Pancreas (tissue), 10 donors: ENCODE data around the gene GSTK1. TPM values are rescaled to one million over a fixed set of nuclear protein-coding genes. Genes with fewer than 3 reads are reported as not detected.

ENCODE experiments used
- ATAC-seq, 4 donors: fragments of 200-7000 bp; cut with Tn5 transposase; one replicate each; pipeline versions ENCODE4 v1.8.0 to v1.9.1; 2020; ENCODE audit warnings: mild to moderate bottlenecking in 4 of 4, moderate library complexity in 4 of 4
- DNase-seq, 6 donors: peaks; one replicate each; pipeline ENCODE4 v3.0.0-alpha.2; 2020
- FAIRE-seq: peaks from 2 replicates; lab custom pipeline; 2012; peaks lifted over from hg19 to GRCh38; lab: Jason Lieb, UNC
- H3K27ac ChIP-seq, 4 donors: fragments of 200-600 bp; sonication (generic); 1 replicate in 3 of 4; 2 replicates in 1 of 4; pipeline versions ENCODE4 v1.5.0 to v1.8.0; 2020
- H3K27me3 ChIP-seq, 4 donors: fragments of 200-600 bp; one replicate each; pipeline ENCODE4 v1.8.0; 2021
- H3K36me3 ChIP-seq, 3 donors: fragments of 200-600 bp; sonication (generic) in 1 of 3; one replicate each; pipeline versions ENCODE4 v1.5.0 to v1.8.0; 2020 to 2021
- H3K4me1 ChIP-seq, 3 donors: fragments of 200-600 bp; one replicate each; pipeline ENCODE4 v1.8.0; 2021
- H3K4me3 ChIP-seq, 4 donors: fragments of 200-600 bp; sonication (generic) in 2 of 4; one replicate each; pipeline versions ENCODE4 v1.5.0 to v1.8.0; 2020 to 2021
- H3K9me3 ChIP-seq, 4 donors: fragments of 200-600 bp; one replicate each; pipeline ENCODE4 v1.8.0; 2021
- WGBS, 2 donors: extraction: QIAGEN DNeasy Blood & Tissue Kit; methylation state at CpG; one replicate each; pipeline ENCODE4 v1.1.7; 2013; 5-methylcytosine and 5-hydroxymethylcytosine counted together
- intact Hi-C, 3 donors: fragments of 100-400 bp; cut with DNase I; formaldehyde crosslinking; loops; one replicate each; pipeline versions ENCODE4 v1.11.1 to v1.14.2; 2022
- polyA plus RNA-seq, 2 donors: library from polyadenylated mRNA; stranded (reverse); fragments of 200-250 nt; gene quantifications; one replicate each; pipeline ENCODE4 v1.2.3, GENCODE V29; 2013
- total RNA-seq, 6 donors: library from RNA; stranded (reverse); fragmentation: NEBNext Ultra II Directional in 4 of 6; extraction: Animal tissue kit (Norgen Biotek cat#: 25700) in 4 of 6; gene quantifications; one replicate each; pipeline versions ENCODE4 v1.2.1 to v1.2.4, GENCODE V29; 2021 to 2023
- TF ChIP-seq, protein P1 (sequence below), 4 donors: fragments of 200-600 bp; sonication (generic) in 3 of 4; IDR thresholded peaks; one replicate each; pipeline versions ENCODE4 v1.5.0 to v1.8.0; 2021; ENCODE audit warnings: antibody characterized with exemption in 4 of 4
- donor health status: healthy with polysubstance abuse.
- donor health status: DM: no; HTN: no; CAD: no; lungs with moderate emphysema.
- donor health status: DM: no; HTN: no; CAD: no.
- donor health status: control.
- donor health status: control.
- donor health status: Bipolar disorder and iron deficiency.
- donor health status: DM: yes; HTN: yes; CAD: no.
- donor health status: DM: no; HTN: no; CAD: no.
- donor health status: DM: no; HTN: no; CAD: no.
- donor health status: DM: yes; HTN: yes; CAD: no.

GSTK1 gene
- total and polyA plus RNA-seq, 8 donors: 47.7 to 164 (median 67.4) TPM

- intact Hi-C loops: no loop called here
- FAIRE-seq (no peak), DNase-seq (no peak), ATAC-seq (no peak)
- TF ChIP-seq, protein P1, sequence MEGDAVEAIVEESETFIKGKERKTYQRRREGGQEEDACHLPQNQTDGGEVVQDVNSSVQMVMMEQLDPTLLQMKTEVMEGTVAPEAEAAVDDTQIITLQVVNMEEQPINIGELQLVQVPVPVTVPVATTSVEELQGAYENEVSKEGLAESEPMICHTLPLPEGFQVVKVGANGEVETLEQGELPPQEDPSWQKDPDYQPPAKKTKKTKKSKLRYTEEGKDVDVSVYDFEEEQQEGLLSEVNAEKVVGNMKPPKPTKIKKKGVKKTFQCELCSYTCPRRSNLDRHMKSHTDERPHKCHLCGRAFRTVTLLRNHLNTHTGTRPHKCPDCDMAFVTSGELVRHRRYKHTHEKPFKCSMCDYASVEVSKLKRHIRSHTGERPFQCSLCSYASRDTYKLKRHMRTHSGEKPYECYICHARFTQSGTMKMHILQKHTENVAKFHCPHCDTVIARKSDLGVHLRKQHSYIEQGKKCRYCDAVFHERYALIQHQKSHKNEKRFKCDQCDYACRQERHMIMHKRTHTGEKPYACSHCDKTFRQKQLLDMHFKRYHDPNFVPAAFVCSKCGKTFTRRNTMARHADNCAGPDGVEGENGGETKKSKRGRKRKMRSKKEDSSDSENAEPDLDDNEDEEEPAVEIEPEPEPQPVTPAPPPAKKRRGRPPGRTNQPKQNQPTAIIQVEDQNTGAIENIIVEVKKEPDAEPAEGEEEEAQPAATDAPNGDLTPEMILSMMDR (IDR thresholded peaks at IDR 0.05): no peak
- Histone ChIP-seq H3K27me3 (no peaks in the 10 kb centered on the region), H3K9me3 (no peaks in the 10 kb centered on the region), H3K36me3 (peaks cover 3 to 65% (median 36%) of the 10 kb centered on the region in 3 donors), H3K4me3 (no peak overlapping the region), H3K27ac (no peak overlapping the region), H3K4me1 (peaks cover 0 to 7% (median 0%) of the 10 kb centered on the region in 3 donors)
- 62 to 63% methylated on average over 2 of the region's 2 CpGs for WGBS, 2 donors
Observed at GRCh38 chr7:143296686-143297085, 33.4 kb downstream of the GSTK1 start.

- Histone ChIP-seq H3K4me1 (peaks cover 0 to 7% (median 0%) of the 10 kb centered on the region in 3 donors), H3K36me3 (peaks cover 2 to 63% (median 19%) of the 10 kb centered on the region in 3 donors), H3K27me3 (no peaks in the 10 kb centered on the region), H3K27ac (no peak overlapping the region), H3K4me3 (no peak overlapping the region), H3K9me3 (no peaks in the 10 kb centered on the region)
- FAIRE-seq (no peak), ATAC-seq (no peak), DNase-seq (no peak)
- intact Hi-C loops: no loop called here
- 83 to 91% methylated on average over 2 of the region's 2 CpGs for WGBS, 2 donors
- TF ChIP-seq, protein P1 (IDR thresholded peaks at IDR 0.05): no peak
Observed at GRCh38 chr7:143299346-143299745, 36.1 kb downstream of the GSTK1 start.

- Histone ChIP-seq H3K9me3 (no peaks in the 10 kb centered on the region), H3K27me3 (no peaks in the 10 kb centered on the region), H3K4me3 (no peak overlapping the region), H3K4me1 (peaks cover 0 to 7% (median 0%) of the 10 kb centered on the region in 3 donors), H3K36me3 (peaks cover 0 to 63% (median 19%) of the 10 kb centered on the region in 3 donors), H3K27ac (no peak overlapping the region)
- FAIRE-seq (no peak), DNase-seq (peak in 3 of 6 donors; percentile 33 to 55 (median 53)), ATAC-seq (peak in 3 of 4 donors; percentile 83 to 90 (median 86))
- WGBS, 2 donors: 58 to 59% methylated on average over 8 of the region's 8 CpGs
- TF ChIP-seq, protein P1 (IDR thresholded peaks at IDR 0.05): peak; percentile 18 to 54 (median 49)
- intact Hi-C loops: loop anchor here in 2 of 3 donors (10.0 kb wide), 1 partner anchor 55 kb away; no protein-coding TSS in a partner anchor
Observed at GRCh38 chr7:143299840-143300239, 36.6 kb downstream of the GSTK1 start.

- WGBS, 2 donors: 75 to 79% methylated on average over 8 of the region's 8 CpGs
- Histone ChIP-seq H3K4me1 (peaks cover 0 to 1% (median 0%) of the 10 kb centered on the region in 3 donors), H3K27ac (no peak overlapping the region), H3K9me3 (no peaks in the 10 kb centered on the region), H3K27me3 (no peaks in the 10 kb centered on the region), H3K36me3 (peaks cover 0 to 51% (median 20%) of the 10 kb centered on the region in 3 donors), H3K4me3 (no peak overlapping the region)
- intact Hi-C loops: loop anchor here in 2 of 3 donors (10.0 kb wide), 1 partner anchor 56 kb away; no protein-coding TSS in a partner anchor
- no peak for DNase-seq
- TF ChIP-seq, protein P1 (IDR thresholded peaks at IDR 0.05): no peak
- peak in 1 of 4 donors; percentile 28 for ATAC-seq
- no peak for FAIRE-seq
Observed at GRCh38 chr7:143300959-143301935, 38.0 kb downstream of the GSTK1 start.
